ENCODE data around the gene EPX. TPM values are rescaled to one million over a fixed set of nuclear protein-coding genes. Genes with fewer than 3 reads are reported as not detected.

EPX gene
- total RNA-seq, 1 donor from 2014 or later = not detected

GRCh38 chr17:58253082-58253481 lies 60.6 kb downstream of the EPX start:
- TF ChIP-seq CTCF (conservative IDR thresholded peaks at IDR 0.05) = no peak
- DNase-seq (ENCODE audit: low read depth, low spot score) = no peak
- Mint-ChIP-seq H3K36me3 (ENCODE audit: low read depth) (no peaks in the 10 kb centered on the region), H3K9me3 (no peaks in the 10 kb centered on the region), H3K27ac (ENCODE audit: unreplicated experiment) (no peak overlapping the region), H3K27me3 (ENCODE audit: low read depth) (peaks cover 94% of the 10 kb centered on the region), H3K4me1 (no peaks in the 10 kb centered on the region), H3K4me3 (no peak overlapping the region)

Other genes with a start within 250 kb of the EPX start
- 73.7 and 86.9 TPM in 2 replicates for gene CUEDC1, start 237.3 kb upstream of the EPX start, total RNA-seq
- gene VEZF1, start 204.5 kb upstream of the EPX start, total RNA-seq = 139 and 142 TPM in 2 replicates
- gene SRSF1, start 185.5 kb upstream of the EPX start, total RNA-seq = 548 and 554 TPM in 2 replicates
- gene DYNLL2, start 109.3 kb upstream of the EPX start, total RNA-seq = 95.9 and 99.9 TPM in 2 replicates
- 0.12 TPM in 1 of 2 replicates, not detected in the other for gene OR4D1, start 44.3 kb upstream of the EPX start, total RNA-seq
- not detected in 2 replicates for gene OR4D2, start 25.7 kb upstream of the EPX start, total RNA-seq
- 34.2 and 38.2 TPM in 2 replicates for gene MKS1, start 26.5 kb downstream of the EPX start, total RNA-seq
- gene LPO, start 45.9 kb downstream of the EPX start, total RNA-seq = not detected in 2 replicates
- not detected in 2 replicates for gene MPO, start 88.2 kb downstream of the EPX start, total RNA-seq
- gene TSPOAP1, start 136.1 kb downstream of the EPX start, total RNA-seq = 27.9 and 30.5 TPM in 2 replicates
- gene SUPT4H1, start 159.5 kb downstream of the EPX start, total RNA-seq = 79.1 and 83.8 TPM in 2 replicates
- 2.0 and 3.2 TPM in 2 replicates for gene RNF43, start 224.8 kb downstream of the EPX start, total RNA-seq

Measured in neural crest cell (in vitro differentiated cells).